HG03442 (cell line): Measurements from ENCODE around the gene DSG2.
"Not testable (repeated sequence)": the region's sequence is repeated elsewhere in the genome, so short reads cannot be mapped to it uniquely, and the experiment has no call there.

Experiments
- ATAC-seq: cut with Tn5 transposase; IDR thresholded peaks from one replicate; pipeline ENCODE4 v1.9.1; 2021; ENCODE audit warnings: mild to moderate bottlenecking, moderate library complexity; ENCODE audit not compliant: unreplicated experiment

Gene DSG2

GRCh38 chr18:31498574-31499524 lies 872 bp downstream of the DSG2 start:
- no peak for ATAC-seq

- ATAC-seq: peak; percentile 82
Observed at GRCh38 chr18:31500051-31500688, 2.2 kb downstream of the DSG2 start.

GRCh38 chr18:31503011-31503410 lies 5.0 kb downstream of the DSG2 start:
- no peak for ATAC-seq

- ATAC-seq: no peak
Observed at GRCh38 chr18:31504455-31505147, 6.6 kb downstream of the DSG2 start.

GRCh38 chr18:31505156-31505555 lies 7.2 kb downstream of the DSG2 start:
- ATAC-seq: no peak

GRCh38 chr18:31506024-31506742 lies 8.2 kb downstream of the DSG2 start:
- no peak for ATAC-seq

GRCh38 chr18:31507124-31507523 lies 9.1 kb downstream of the DSG2 start:
- not testable (repeated sequence) for ATAC-seq

GRCh38 chr18:31508781-31509180 lies 10.8 kb downstream of the DSG2 start:
- no peak for ATAC-seq

- no peak for ATAC-seq
Observed at GRCh38 chr18:31509571-31509970, 11.6 kb downstream of the DSG2 start.

- ATAC-seq: no peak
Observed at GRCh38 chr18:31510319-31510718, 12.3 kb downstream of the DSG2 start.

GRCh38 chr18:31511098-31511497 lies 13.1 kb downstream of the DSG2 start:
- no peak for ATAC-seq

GRCh38 chr18:31512203-31512764 lies 14.3 kb downstream of the DSG2 start:
- no peak for ATAC-seq

GRCh38 chr18:31513189-31513935 lies 15.4 kb downstream of the DSG2 start:
- ATAC-seq: no peak

GRCh38 chr18:31516437-31516836 lies 18.5 kb downstream of the DSG2 start:
- ATAC-seq: no peak

GRCh38 chr18:31526374-31526773 lies 28.4 kb downstream of the DSG2 start:
- ATAC-seq: no peak

- ATAC-seq: no peak
Observed at GRCh38 chr18:31533236-31533635, 35.3 kb downstream of the DSG2 start.

GRCh38 chr18:31538837-31539236 lies 40.9 kb downstream of the DSG2 start:
- ATAC-seq: no peak

GRCh38 chr18:31546476-31546875 lies 48.5 kb downstream of the DSG2 start:
- ATAC-seq: no peak

- ATAC-seq: no peak
Observed at GRCh38 chr18:31548853-31549252, 50.9 kb downstream of the DSG2 start.

GRCh38 chr18:31549416-31549815 lies 51.4 kb downstream of the DSG2 start:
- ATAC-seq: no peak
